GM21367 (cell line): ENCODE results near the gene NIM1K.
A peak's percentile ranks its signal among the peaks of the same experiment; 100 is the strongest.
"Not testable (repeated sequence)": the region's sequence is repeated elsewhere in the genome, so short reads cannot be mapped to it uniquely, and the experiment has no call there.

Experiments used
- ATAC-seq: cut with Tn5 transposase; IDR thresholded peaks from one replicate; pipeline ENCODE4 v1.9.1; 2021; ENCODE audit not compliant: unreplicated experiment

The NIM1K gene

GRCh38 chr5:43190755-43191603 lies 1.0 kb upstream of the NIM1K start:
- no peak for ATAC-seq

GRCh38 chr5:43192558-43193180 lies 644 bp downstream of the NIM1K start:
- ATAC-seq, result no peak

- peak; percentile 48 for ATAC-seq
Measured at GRCh38 chr5:43193181-43193893, 1.3 kb downstream of the NIM1K start.

GRCh38 chr5:43193894-43194265 lies 1.9 kb downstream of the NIM1K start:
- ATAC-seq, result no peak

GRCh38 chr5:43195670-43196265 lies 3.7 kb downstream of the NIM1K start:
- no peak for ATAC-seq

- ATAC-seq, result no peak
Measured at GRCh38 chr5:43197535-43197934, 5.5 kb downstream of the NIM1K start.

- ATAC-seq, result not testable (repeated sequence)
Measured at GRCh38 chr5:43201442-43201841, 9.4 kb downstream of the NIM1K start.

- ATAC-seq, result no peak
Measured at GRCh38 chr5:43202380-43202779, 10.4 kb downstream of the NIM1K start.

- no peak for ATAC-seq
Measured at GRCh38 chr5:43203373-43203772, 11.3 kb downstream of the NIM1K start.

- no peak for ATAC-seq
Measured at GRCh38 chr5:43204958-43205357, 12.9 kb downstream of the NIM1K start.

GRCh38 chr5:43207601-43208000 lies 15.6 kb downstream of the NIM1K start:
- no peak for ATAC-seq

- no peak for ATAC-seq
Measured at GRCh38 chr5:43208658-43209057, 16.6 kb downstream of the NIM1K start.

GRCh38 chr5:43209060-43209459 lies 17.0 kb downstream of the NIM1K start:
- no peak for ATAC-seq

- ATAC-seq, result no peak
Measured at GRCh38 chr5:43209833-43210232, 17.8 kb downstream of the NIM1K start.

GRCh38 chr5:43210570-43210969 lies 18.5 kb downstream of the NIM1K start:
- no peak for ATAC-seq

GRCh38 chr5:43213951-43214350 lies 21.9 kb downstream of the NIM1K start:
- no peak for ATAC-seq

- ATAC-seq, result no peak
Measured at GRCh38 chr5:43215073-43215631, 23.1 kb downstream of the NIM1K start.

GRCh38 chr5:43216941-43217340 lies 24.9 kb downstream of the NIM1K start:
- no peak for ATAC-seq

GRCh38 chr5:43219120-43219519 lies 27.1 kb downstream of the NIM1K start:
- ATAC-seq, result no peak

- ATAC-seq, result no peak
Measured at GRCh38 chr5:43221502-43221901, 29.5 kb downstream of the NIM1K start.

- ATAC-seq, result no peak
Measured at GRCh38 chr5:43225649-43226245, 33.7 kb downstream of the NIM1K start.
